ENCODE measurements around the gene ARL2BP.
A peak's percentile ranks its signal among the peaks of the same experiment; 100 is the strongest.
"Not testable (repeated sequence)": the region's sequence is repeated elsewhere in the genome, so short reads cannot be mapped to it uniquely, and the experiment has no call there.

The ARL2BP gene

DNA sequence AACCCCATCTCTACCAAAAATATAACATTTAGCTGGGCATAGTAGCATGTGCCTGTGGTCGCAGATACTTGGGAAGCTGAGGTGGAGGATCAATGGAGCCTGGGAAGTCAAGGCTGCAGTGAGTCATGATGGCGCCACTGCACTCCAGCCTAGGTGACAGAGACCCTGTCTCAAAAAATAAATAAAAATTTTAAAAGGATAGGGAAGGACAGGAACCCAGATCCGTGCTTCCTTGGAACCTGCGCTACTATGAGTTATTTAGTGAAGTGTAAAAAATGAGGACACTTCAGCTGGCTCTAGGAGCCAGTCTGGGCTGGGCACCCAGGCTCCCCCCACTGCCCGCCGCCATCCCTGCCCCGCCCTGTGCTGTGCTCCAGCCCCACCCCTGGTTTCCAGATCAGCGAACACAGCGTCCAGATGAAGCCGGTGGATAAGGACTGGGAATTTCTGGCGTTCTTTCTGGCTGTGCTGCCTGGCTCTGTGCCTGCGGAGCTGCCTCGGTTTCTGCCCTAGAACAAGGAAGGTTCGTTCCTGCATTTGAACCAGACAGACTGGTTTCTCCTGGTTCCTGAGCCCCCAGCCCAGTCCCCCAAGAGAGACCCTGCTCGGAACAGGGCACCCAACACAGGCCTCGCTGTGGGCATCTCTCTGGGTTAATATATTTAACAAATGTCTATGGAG lies 20.9 kb downstream of the ARL2BP start:
- H3K4me3 ChIP-seq (ENCODE audit: low read length), result no peak overlapping the region
- no peak overlapping the region for H3K27ac ChIP-seq (ENCODE audit: low read depth, low read length)
- no peak overlapping the region for H3K4me2 ChIP-seq (ENCODE audit: low read length)
- H2BK120ac ChIP-seq (ENCODE audit: low read depth, low read length), result no peak overlapping the region
- no peak for DNase-seq
- no peak overlapping the region for H3K4ac ChIP-seq (ENCODE audit: low read depth, low read length)
- no peak overlapping the region for H3K9ac ChIP-seq (ENCODE audit: low read length)
- no peak overlapping the region for H3K23ac ChIP-seq (ENCODE audit: low read length)
- WGBS (ENCODE audit: extremely low coverage, insufficient coverage, low lambda C conversion rate), result no CpG with 5 or more reads among the region's 16 CpGs
- H4K8ac ChIP-seq (ENCODE audit: low read depth, low read length), result no peak overlapping the region
- H3K18ac ChIP-seq (ENCODE audit: low read length), result no peak overlapping the region
- H2AK5ac ChIP-seq (ENCODE audit: low read length), result no peak overlapping the region
- H3K4me1 ChIP-seq (ENCODE audit: control insufficient read depth, low read depth, low read length), result no peaks in the 10 kb centered on the region
- H4K5ac ChIP-seq (ENCODE audit: low read length), result no peak overlapping the region
- no peaks in the 10 kb centered on the region for H3K36me3 ChIP-seq (ENCODE audit: control insufficient read depth, insufficient read depth, low read length)
- no peak overlapping the region for H2BK5ac ChIP-seq (ENCODE audit: low read length)
- no peaks in the 10 kb centered on the region for H3K79me2 ChIP-seq (ENCODE audit: control insufficient read depth, insufficient read depth, low read length)
- H2BK15ac ChIP-seq (replicated peaks; ENCODE audit: low read depth), result no peak overlapping the region
- H3K27me3 ChIP-seq (ENCODE audit: insufficient read depth, low read length, poor library complexity), result no peaks in the 10 kb centered on the region
- no peak overlapping the region for H3K56ac ChIP-seq (ENCODE audit: low read length)
- H3K79me1 ChIP-seq (ENCODE audit: low read length), result no peaks in the 10 kb centered on the region

GRCh38 chr16:57266531-57267260 lies 21.6 kb downstream of the ARL2BP start:
- no peak overlapping the region for H2BK5ac ChIP-seq (ENCODE audit: low read length)
- no peak overlapping the region for H2BK15ac ChIP-seq (replicated peaks; ENCODE audit: low read depth)
- H3K18ac ChIP-seq (ENCODE audit: low read length), result no peak overlapping the region
- WGBS (ENCODE audit: extremely low coverage, insufficient coverage, low lambda C conversion rate), result no CpG with 5 or more reads among the region's 6 CpGs
- H3K4me2 ChIP-seq (ENCODE audit: low read length), result no peak overlapping the region
- H2BK120ac ChIP-seq (ENCODE audit: low read depth, low read length), result no peak overlapping the region
- H3K4me1 ChIP-seq (ENCODE audit: control insufficient read depth, low read depth, low read length), result no peaks in the 10 kb centered on the region
- no peak overlapping the region for H4K5ac ChIP-seq (ENCODE audit: low read length)
- H3K79me2 ChIP-seq (ENCODE audit: control insufficient read depth, insufficient read depth, low read length), result no peaks in the 10 kb centered on the region
- no peak overlapping the region for H3K4ac ChIP-seq (ENCODE audit: low read depth, low read length)
- H3K9ac ChIP-seq (ENCODE audit: low read length), result no peak overlapping the region
- H3K27ac ChIP-seq (ENCODE audit: low read depth, low read length), result no peak overlapping the region
- no peaks in the 10 kb centered on the region for H3K79me1 ChIP-seq (ENCODE audit: low read length)
- H3K27me3 ChIP-seq (ENCODE audit: insufficient read depth, low read length, poor library complexity), result no peaks in the 10 kb centered on the region
- DNase-seq, result no peak
- no peaks in the 10 kb centered on the region for H3K36me3 ChIP-seq (ENCODE audit: control insufficient read depth, insufficient read depth, low read length)
- H2AK5ac ChIP-seq (ENCODE audit: low read length), result no peak overlapping the region
- no peak overlapping the region for H3K4me3 ChIP-seq (ENCODE audit: low read length)
- no peak overlapping the region for H3K23ac ChIP-seq (ENCODE audit: low read length)
- no peak overlapping the region for H3K56ac ChIP-seq (ENCODE audit: low read length)
- no peak overlapping the region for H4K8ac ChIP-seq (ENCODE audit: low read depth, low read length)

DNA sequence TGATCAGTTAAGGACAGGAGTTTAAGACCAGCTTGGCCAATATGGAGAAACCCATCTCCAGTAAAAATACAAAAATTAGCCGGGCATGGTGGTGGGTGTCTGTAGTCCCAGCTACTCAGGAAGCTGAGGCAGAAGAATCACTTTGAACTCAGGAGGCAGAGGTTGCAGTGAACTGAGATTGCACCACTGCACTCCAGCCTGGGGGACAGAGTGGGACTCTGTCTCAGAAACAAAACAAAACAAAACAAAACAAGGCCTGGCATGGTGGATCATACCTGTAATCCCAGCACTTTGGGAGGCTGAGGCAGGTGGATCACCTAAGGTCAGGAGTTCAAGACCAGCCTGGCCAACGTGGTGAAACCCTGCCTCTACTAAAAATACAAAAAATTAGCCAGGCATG lies 22.3 kb downstream of the ARL2BP start:
- H3K4me2 ChIP-seq (ENCODE audit: low read length); H3K27ac ChIP-seq (ENCODE audit: low read depth, low read length); H3K27me3 ChIP-seq (ENCODE audit: insufficient read depth, low read length, poor library complexity); H2BK5ac ChIP-seq (ENCODE audit: low read length); H4K8ac ChIP-seq (ENCODE audit: low read depth, low read length); H3K18ac ChIP-seq (ENCODE audit: low read length); H3K4me1 ChIP-seq (ENCODE audit: control insufficient read depth, low read depth, low read length); H2AK5ac ChIP-seq (ENCODE audit: low read length); H3K23ac ChIP-seq (ENCODE audit: low read length); H2BK120ac ChIP-seq (ENCODE audit: low read depth, low read length); H3K4ac ChIP-seq (ENCODE audit: low read depth, low read length); DNase-seq; H3K4me3 ChIP-seq (ENCODE audit: low read length); H3K56ac ChIP-seq (ENCODE audit: low read length); H2BK15ac ChIP-seq (replicated peaks; ENCODE audit: low read depth); H3K9ac ChIP-seq (ENCODE audit: low read length); H4K5ac ChIP-seq (ENCODE audit: low read length); H3K79me1 ChIP-seq (ENCODE audit: low read length); H3K36me3 ChIP-seq (ENCODE audit: control insufficient read depth, insufficient read depth, low read length); H3K79me2 ChIP-seq (ENCODE audit: control insufficient read depth, insufficient read depth, low read length): not testable (repeated sequence)
- WGBS (ENCODE audit: extremely low coverage, insufficient coverage, low lambda C conversion rate), result no CpG with 5 or more reads among the region's 2 CpGs

GRCh38 chr16:57268804-57269800 lies 24.0 kb downstream of the ARL2BP start:
- Histone ChIP-seq H3K4ac (ENCODE audit: low read depth, low read length) (no peak overlapping the region), H3K23ac (ENCODE audit: low read length) (no peak overlapping the region), H3K79me1 (ENCODE audit: low read length) (no peaks in the 10 kb centered on the region), H3K4me1 (ENCODE audit: control insufficient read depth, low read depth, low read length) (no peaks in the 10 kb centered on the region), H3K36me3 (ENCODE audit: control insufficient read depth, insufficient read depth, low read length) (no peaks in the 10 kb centered on the region), H2BK5ac (ENCODE audit: low read length) (no peak overlapping the region), H2AK5ac (ENCODE audit: low read length) (no peak overlapping the region), H3K79me2 (ENCODE audit: control insufficient read depth, insufficient read depth, low read length) (no peaks in the 10 kb centered on the region), H3K9ac (ENCODE audit: low read length) (no peak overlapping the region), H3K56ac (ENCODE audit: low read length) (peak overlapping the region; percentile 64), H3K4me3 (ENCODE audit: low read length) (no peak overlapping the region), H2BK120ac (ENCODE audit: low read depth, low read length) (no peak overlapping the region), H4K5ac (ENCODE audit: low read length) (no peak overlapping the region), H2BK15ac (replicated peaks; ENCODE audit: low read depth) (no peak overlapping the region), H3K27me3 (ENCODE audit: insufficient read depth, low read length, poor library complexity) (no peaks in the 10 kb centered on the region), H3K18ac (ENCODE audit: low read length) (no peak overlapping the region), H4K8ac (ENCODE audit: low read depth, low read length) (no peak overlapping the region), H3K4me2 (ENCODE audit: low read length) (no peak overlapping the region), H3K27ac (ENCODE audit: low read depth, low read length) (no peak overlapping the region)
- WGBS (ENCODE audit: extremely low coverage, insufficient coverage, low lambda C conversion rate), result no CpG with 5 or more reads among the region's 14 CpGs
- peak; percentile 82 for DNase-seq

DNA sequence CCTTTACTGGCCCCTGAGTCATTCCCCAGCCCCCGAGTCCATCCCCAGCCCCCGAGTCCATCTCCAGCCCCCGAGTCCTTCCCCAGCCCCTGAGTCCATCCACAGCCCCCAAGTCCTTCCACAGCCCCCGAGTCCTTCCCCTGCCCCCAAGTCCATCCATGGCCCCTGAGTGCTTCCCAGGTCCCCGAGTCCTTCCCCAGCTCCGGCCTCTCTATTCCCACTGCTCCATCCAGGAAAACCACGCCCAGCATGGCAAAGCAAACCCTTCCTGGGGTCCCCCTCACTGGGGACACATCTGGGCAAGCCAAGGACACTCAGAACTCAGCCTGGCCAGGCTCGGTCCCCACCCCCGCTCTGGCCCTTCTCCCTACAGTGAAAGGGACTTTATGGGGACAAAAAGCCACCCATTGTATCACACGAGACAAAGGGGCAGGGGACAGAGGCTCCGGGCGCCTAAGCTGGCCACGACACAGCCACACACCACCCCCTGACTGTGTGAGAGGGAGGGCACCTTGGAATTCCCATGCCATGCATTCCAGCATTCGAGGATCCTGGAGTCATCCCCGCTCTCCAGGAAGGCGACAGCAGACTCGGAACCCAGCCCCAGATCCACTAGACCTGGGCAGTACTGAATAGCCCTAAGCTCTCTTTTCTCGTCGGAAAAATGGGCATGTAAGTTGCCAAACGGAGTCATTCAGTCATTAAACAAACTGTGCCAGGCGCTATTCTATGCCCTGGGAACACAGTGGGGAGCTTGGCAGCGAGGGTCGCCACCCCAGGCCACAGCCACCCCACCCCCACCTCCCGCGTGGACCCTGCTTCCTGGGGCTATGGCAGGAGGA lies 25.4 kb downstream of the ARL2BP start:
- H3K27ac ChIP-seq (ENCODE audit: low read depth, low read length), result no peak overlapping the region
- no peak overlapping the region for H4K8ac ChIP-seq (ENCODE audit: low read depth, low read length)
- no CpG with 5 or more reads among the region's 25 CpGs for WGBS (ENCODE audit: extremely low coverage, insufficient coverage, low lambda C conversion rate)
- H3K9ac ChIP-seq (ENCODE audit: low read length), result no peak overlapping the region
- H4K5ac ChIP-seq (ENCODE audit: low read length), result no peak overlapping the region
- H2BK120ac ChIP-seq (ENCODE audit: low read depth, low read length), result no peak overlapping the region
- H3K36me3 ChIP-seq (ENCODE audit: control insufficient read depth, insufficient read depth, low read length), result no peaks in the 10 kb centered on the region
- H3K23ac ChIP-seq (ENCODE audit: low read length), result no peak overlapping the region
- H3K4me1 ChIP-seq (ENCODE audit: control insufficient read depth, low read depth, low read length), result no peaks in the 10 kb centered on the region
- no peak overlapping the region for H2BK15ac ChIP-seq (replicated peaks; ENCODE audit: low read depth)
- H2BK5ac ChIP-seq (ENCODE audit: low read length), result no peak overlapping the region
- H3K27me3 ChIP-seq (ENCODE audit: insufficient read depth, low read length, poor library complexity), result no peaks in the 10 kb centered on the region
- no peak overlapping the region for H3K4ac ChIP-seq (ENCODE audit: low read depth, low read length)
- H2AK5ac ChIP-seq (ENCODE audit: low read length), result no peak overlapping the region
- H3K4me3 ChIP-seq (ENCODE audit: low read length), result no peak overlapping the region
- H3K4me2 ChIP-seq (ENCODE audit: low read length), result no peak overlapping the region
- H3K79me2 ChIP-seq (ENCODE audit: control insufficient read depth, insufficient read depth, low read length), result no peaks in the 10 kb centered on the region
- H3K56ac ChIP-seq (ENCODE audit: low read length), result peak overlapping the region; percentile 46
- peak; percentile 65 for DNase-seq
- no peaks in the 10 kb centered on the region for H3K79me1 ChIP-seq (ENCODE audit: low read length)
- H3K18ac ChIP-seq (ENCODE audit: low read length), result no peak overlapping the region

Measured in mesendoderm (in vitro differentiated cells).